Measurements from ENCODE around the gene ADAM12.
"Not testable (repeated sequence)": the region's sequence is repeated elsewhere in the genome, so short reads cannot be mapped to it uniquely, and the experiment has no call there.

Gene ADAM12

GRCh38 chr10:126205486-126206205 is 182.6 kb downstream of the ADAM12 start:
- DNase-seq: no peak

GRCh38 chr10:126204320-126204719 is 184.0 kb downstream of the ADAM12 start:
- no peak for DNase-seq

- DNase-seq: no peak
Measured at GRCh38 chr10:126203746-126204145, 184.5 kb downstream of the ADAM12 start.

- DNase-seq: no peak
Measured at GRCh38 chr10:126201603-126202002, 186.7 kb downstream of the ADAM12 start.

GRCh38 chr10:126199221-126199998 is 188.9 kb downstream of the ADAM12 start:
- DNase-seq: no peak

- no peak for DNase-seq
Measured at GRCh38 chr10:126198681-126199080, 189.6 kb downstream of the ADAM12 start.

- DNase-seq: no peak
Measured at GRCh38 chr10:126197036-126197543, 191.2 kb downstream of the ADAM12 start.

GRCh38 chr10:126196281-126196680 is 192.0 kb downstream of the ADAM12 start:
- no peak for DNase-seq

- DNase-seq: no peak
Measured at GRCh38 chr10:126191192-126191591, 197.1 kb downstream of the ADAM12 start.

- no peak for DNase-seq
Measured at GRCh38 chr10:126188679-126189200, 199.5 kb downstream of the ADAM12 start.

GRCh38 chr10:126187399-126187798 is 200.9 kb downstream of the ADAM12 start:
- no peak for DNase-seq

GRCh38 chr10:126186766-126187165 is 201.5 kb downstream of the ADAM12 start:
- no peak for DNase-seq

GRCh38 chr10:126185676-126186447 is 202.4 kb downstream of the ADAM12 start:
- no peak for DNase-seq

GRCh38 chr10:126181626-126182025 is 206.7 kb downstream of the ADAM12 start:
- no peak for DNase-seq

GRCh38 chr10:126179637-126180036 is 208.6 kb downstream of the ADAM12 start:
- no peak for DNase-seq

- DNase-seq: no peak
Measured at GRCh38 chr10:126177417-126178030, 210.8 kb downstream of the ADAM12 start.

GRCh38 chr10:126175641-126176262 is 212.5 kb downstream of the ADAM12 start:
- DNase-seq: no peak

GRCh38 chr10:126172755-126173154 is 215.5 kb downstream of the ADAM12 start:
- not testable (repeated sequence) for DNase-seq

- DNase-seq: no peak
Measured at GRCh38 chr10:126171555-126171954, 216.7 kb downstream of the ADAM12 start.

GRCh38 chr10:126170776-126171175 is 217.5 kb downstream of the ADAM12 start:
- no peak for DNase-seq

- no peak for DNase-seq
Measured at GRCh38 chr10:126170371-126170770, 217.9 kb downstream of the ADAM12 start.

- no peak for DNase-seq
Measured at GRCh38 chr10:126169899-126170298, 218.4 kb downstream of the ADAM12 start.
